Adipocyte (in vitro differentiated cells): ENCODE measurements around the gene HCFC1.

Experiments
- DNase-seq: peaks from one replicate; pipeline ENCODE4 v3.0.0-alpha.2; 2015; ENCODE audit warnings: low read depth
- H3K27me3 ChIP-seq: replicated peaks from 2 replicates; pipeline ENCODE4 v1.7.0; 2013; ENCODE audit warnings: mild to moderate bottlenecking, low read length, moderate library complexity; ENCODE audit not compliant: control insufficient read depth, insufficient read depth
- H3K36me3 ChIP-seq: 2 replicates; pipeline ENCODE4 v1.7.0; 2013; ENCODE audit warnings: low read length, mild to moderate bottlenecking, moderate library complexity; ENCODE audit not compliant: control insufficient read depth, insufficient read depth, severe bottlenecking
- H3K4me1 ChIP-seq: 2 replicates; pipeline ENCODE4 v1.7.0; 2013; ENCODE audit warnings: mild to moderate bottlenecking, low read length, moderate library complexity; ENCODE audit not compliant: control insufficient read depth, insufficient read depth
- H3K4me3 ChIP-seq: 2 replicates; pipeline ENCODE4 v1.7.0; 2013; ENCODE audit warnings: mild to moderate bottlenecking, low read length, moderate library complexity
- H3K9ac ChIP-seq: 2 replicates; pipeline ENCODE4 v1.7.0; 2013; ENCODE audit warnings: mild to moderate bottlenecking, low read length, moderate library complexity
- H3K9me3 ChIP-seq: 2 replicates; pipeline ENCODE4 v1.7.0; 2013; ENCODE audit warnings: mild to moderate bottlenecking, low read length, moderate library complexity; ENCODE audit not compliant: control insufficient read depth

HCFC1 gene

GRCh38 chrX:153941336-153942252 lies 30.0 kb downstream of the HCFC1 start:
- H3K4me3 ChIP-seq: no peak overlapping the region
- no peak for DNase-seq
- H3K9me3 ChIP-seq: no peaks in the 10 kb centered on the region
- H3K36me3 ChIP-seq: no peaks in the 10 kb centered on the region
- peaks cover 14% of the 10 kb centered on the region for H3K27me3 ChIP-seq
- no peaks in the 10 kb centered on the region for H3K4me1 ChIP-seq
- H3K9ac ChIP-seq: no peak overlapping the region

GRCh38 chrX:153939573-153939972 lies 32.0 kb downstream of the HCFC1 start:
- H3K4me1 ChIP-seq: no peaks in the 10 kb centered on the region
- DNase-seq: no peak

GRCh38 chrX:153938226-153938786 lies 33.3 kb downstream of the HCFC1 start:
- H3K9me3 ChIP-seq: no peaks in the 10 kb centered on the region

More at GRCh38 chrX:153939573-153939972, 32.0 kb downstream of the HCFC1 start:
- Histone ChIP-seq H3K9ac (no peak overlapping the region), H3K27me3 (peaks cover 14% of the 10 kb centered on the region), H3K36me3 (no peaks in the 10 kb centered on the region), H3K9me3 (no peaks in the 10 kb centered on the region), H3K4me3 (no peak overlapping the region)

GRCh38 chrX:153937056-153937455 lies 34.6 kb downstream of the HCFC1 start:
- Histone ChIP-seq H3K9me3 (no peaks in the 10 kb centered on the region), H3K27me3 (peaks cover 5% of the 10 kb centered on the region), H3K4me3 (no peak overlapping the region), H3K4me1 (peaks cover 3% of the 10 kb centered on the region), H3K9ac (no peak overlapping the region), H3K36me3 (peaks cover 4% of the 10 kb centered on the region)
- no peak for DNase-seq

More at GRCh38 chrX:153938226-153938786, 33.3 kb downstream of the HCFC1 start:
- Histone ChIP-seq H3K9ac (no peak overlapping the region), H3K27me3 (peaks cover 5% of the 10 kb centered on the region), H3K4me3 (no peak overlapping the region), H3K4me1 (peaks cover 3% of the 10 kb centered on the region), H3K36me3 (no peaks in the 10 kb centered on the region)
- no peak for DNase-seq

GRCh38 chrX:153935326-153935851 lies 36.2 kb downstream of the HCFC1 start:
- peaks cover 20% of the 10 kb centered on the region for H3K36me3 ChIP-seq
- peaks cover 9% of the 10 kb centered on the region for H3K4me1 ChIP-seq
- peak overlapping the region; percentile 34 for H3K9ac ChIP-seq
- peaks cover 5% of the 10 kb centered on the region for H3K27me3 ChIP-seq
- no peak for DNase-seq
- no peaks in the 10 kb centered on the region for H3K9me3 ChIP-seq
- H3K4me3 ChIP-seq: peak overlapping the region; percentile 54

- peak within 1 kb of the TSS; percentile 95 for H3K9ac ChIP-seq
- peaks cover 4% of the 10 kb centered on the region for H3K27me3 ChIP-seq
- peaks cover 25% of the 10 kb centered on the region for H3K36me3 ChIP-seq
- no peaks in the 10 kb centered on the region for H3K9me3 ChIP-seq
- peak; percentile 87 for DNase-seq
- H3K4me3 ChIP-seq: peak within 1 kb of the TSS; percentile 93
- H3K4me1 ChIP-seq: peaks cover 9% of the 10 kb centered on the region
Observed at GRCh38 chrX:153934762-153935325, 36.8 kb downstream of the HCFC1 start, which contains the start of gene NAA10. NAA10 (minus strand) TSS chrX:153935037; CDS start chrX:153934904, 133 bp downstream.

GRCh38 chrX:153934148-153934761 lies 37.4 kb downstream of the HCFC1 start:
- Histone ChIP-seq H3K9me3 (no peaks in the 10 kb centered on the region), H3K27me3 (no peaks in the 10 kb centered on the region), H3K4me3 (peak overlapping the region; percentile 93), H3K4me1 (peaks cover 11% of the 10 kb centered on the region), H3K36me3 (peaks cover 31% of the 10 kb centered on the region), H3K9ac (peak overlapping the region; percentile 95)
- DNase-seq: no peak

GRCh38 chrX:153933748-153934147 lies 37.9 kb downstream of the HCFC1 start:
- Histone ChIP-seq H3K4me3 (peak overlapping the region; percentile 93), H3K9ac (peak overlapping the region; percentile 95), H3K9me3 (no peaks in the 10 kb centered on the region), H3K27me3 (no peaks in the 10 kb centered on the region), H3K4me1 (peaks cover 14% of the 10 kb centered on the region), H3K36me3 (peaks cover 31% of the 10 kb centered on the region)
- DNase-seq: peak; percentile 26

GRCh38 chrX:153932220-153932915 lies 39.2 kb downstream of the HCFC1 start:
- Histone ChIP-seq H3K9me3 (no peaks in the 10 kb centered on the region), H3K36me3 (peaks cover 31% of the 10 kb centered on the region), H3K9ac (no peak overlapping the region), H3K4me3 (no peak overlapping the region), H3K27me3 (no peaks in the 10 kb centered on the region), H3K4me1 (peaks cover 18% of the 10 kb centered on the region)
- DNase-seq: no peak

- Histone ChIP-seq H3K9ac (peak overlapping the region; percentile 18), H3K27me3 (no peaks in the 10 kb centered on the region), H3K36me3 (peaks cover 31% of the 10 kb centered on the region), H3K4me1 (peaks cover 23% of the 10 kb centered on the region), H3K9me3 (no peaks in the 10 kb centered on the region), H3K4me3 (no peak overlapping the region)
- no peak for DNase-seq
Observed at GRCh38 chrX:153931748-153932147, 39.9 kb downstream of the HCFC1 start.
